Smooth muscle cell (in vitro differentiated cells): Measurements from ENCODE around the gene DCAF11. TPM values are rescaled to one million over a fixed set of nuclear protein-coding genes. Genes with fewer than 3 reads are reported as not detected.

Experiments used
- DNase-seq: peaks from one replicate; lab custom pipeline; 2025; ENCODE audit not compliant: unreplicated experiment; lab: John Stamatoyannopoulos, UW
- H2AFZ ChIP-seq: fragments of 200-600 bp; sonication (generic); 2 replicates; pipeline ENCODE4 v1.6.0; 2016; ENCODE audit warnings: antibody characterized with exemption, low read depth, mild to moderate bottlenecking
- H3F3A ChIP-seq: fragments of 200-600 bp; sonication (generic); 2 replicates; pipeline ENCODE4 v1.6.0; 2017; ENCODE audit warnings: antibody characterized with exemption, low read depth
- H3K27ac ChIP-seq: fragments of 200-600 bp; sonication (generic); 2 replicates; pipeline ENCODE4 v1.5.1; 2016; ENCODE audit warnings: low read depth, mild to moderate bottlenecking
- H3K27me3 ChIP-seq: fragments of 200-600 bp; sonication (generic); 2 replicates; pipeline ENCODE4 v1.6.1; 2016; ENCODE audit warnings: low read depth, mild to moderate bottlenecking
- H3K36me3 ChIP-seq: fragments of 200-600 bp; sonication (generic); 2 replicates; pipeline ENCODE4 v1.5.1; 2016; ENCODE audit warnings: low read depth
- H3K4me1 ChIP-seq: fragments of 200-600 bp; sonication (generic); 2 replicates; pipeline ENCODE4 v1.5.1; 2016; ENCODE audit warnings: low read depth
- H3K4me2 ChIP-seq: fragments of 200-600 bp; sonication (generic); 2 replicates; pipeline ENCODE4 v1.6.0; 2016; ENCODE audit warnings: mild to moderate bottlenecking
- H3K4me3 ChIP-seq: fragments of 200-600 bp; sonication (generic); 2 replicates; pipeline ENCODE4 v1.5.1; 2016; ENCODE audit warnings: mild to moderate bottlenecking
- H3K79me2 ChIP-seq: fragments of 200-600 bp; sonication (generic); 2 replicates; pipeline ENCODE4 v1.6.0; 2016; ENCODE audit warnings: low read depth, mild to moderate bottlenecking
- H3K9ac ChIP-seq: fragments of 200-600 bp; sonication (generic); 2 replicates; pipeline ENCODE4 v1.6.0; 2016; ENCODE audit warnings: low read depth
- H3K9me3 ChIP-seq: fragments of 200-600 bp; sonication (generic); replicated peaks from 2 replicates; pipeline ENCODE4 v1.5.1; 2016; ENCODE audit warnings: low read depth
- H4K20me1 ChIP-seq: fragments of 200-600 bp; sonication (generic); 2 replicates; pipeline ENCODE4 v1.6.0; 2016; ENCODE audit warnings: low read depth
- CTCF ChIP-seq: fragments of 200-600 bp; sonication (generic); IDR thresholded peaks from 2 replicates; pipeline ENCODE4 v1.5.1; 2017; ENCODE audit warnings: borderline replicate concordance, mild to moderate bottlenecking, antibody characterized with exemption; ENCODE audit not compliant: insufficient read depth, poor library complexity, severe bottlenecking
- WGBS: methylation state at CpG from one replicate; pipeline ENCODE4 v1.1.7; 2016; ENCODE audit warnings: low lambda C conversion rate; 5-methylcytosine and 5-hydroxymethylcytosine counted together
- polyA plus RNA-seq: library from polyadenylated mRNA; unstranded; fragments of >200 nt; fragmentation: Nextera tagmentation; extraction: Ambion mirVana; gene quantifications from 2 replicates; pipeline ENCODE4 v1.2.1, GENCODE V29; 2016
- total RNA-seq: library from RNA; depleted of rRNA; stranded (reverse); fragments of >200 nt; gene quantifications from 2 replicates; pipeline ENCODE4 v1.2.3, GENCODE V29; 2014

The DCAF11 gene
- total and polyA plus RNA-seq, 2 experiments from 2014 or later, result 39.3 to 43.6 TPM

- no peak for DNase-seq
- Histone ChIP-seq H3K4me1 (no peaks in the 10 kb centered on the region), H3K4me2 (no peak overlapping the region), H2AFZ (no peak overlapping the region), H3K79me2 (no peaks in the 10 kb centered on the region), H3K36me3 (peaks cover 4% of the 10 kb centered on the region), H3F3A (no peaks in the 10 kb centered on the region), H3K4me3 (no peak overlapping the region), H3K27ac (no peak overlapping the region), H3K9me3 (no peaks in the 10 kb centered on the region), H3K9ac (no peak overlapping the region), H4K20me1 (no peaks in the 10 kb centered on the region), H3K27me3 (no peaks in the 10 kb centered on the region)
- TF ChIP-seq CTCF, result no peak
- whole genome bisulfite sequencing, result 91% methylated on average over 9 of the region's 9 CpGs
These were observed 9.1 kb downstream of the DCAF11 start for GRCh38 chr14:24123424-24124417.

DNA sequence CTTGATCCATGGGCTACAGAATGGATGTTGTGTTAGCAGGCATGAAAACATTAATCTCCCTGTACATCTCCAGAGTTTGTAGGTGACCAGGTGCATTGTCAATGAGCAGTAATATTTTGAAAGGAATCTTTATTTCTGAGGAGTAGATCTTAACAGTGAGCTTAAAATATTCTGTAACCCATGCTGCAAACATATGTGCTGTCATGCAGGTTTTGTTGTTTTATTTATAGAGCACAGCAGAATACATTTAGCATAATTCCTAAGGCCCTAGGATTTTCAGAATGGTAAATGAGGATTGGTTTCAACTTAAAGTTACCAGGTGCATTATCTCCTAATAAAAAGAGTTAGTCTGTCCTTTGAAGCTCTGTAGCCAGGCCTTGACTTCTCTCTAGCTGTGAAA is 12.4 kb downstream of the DCAF11 start:
- no peaks in the 10 kb centered on the region for H3K79me2 ChIP-seq
- H3K4me1 ChIP-seq, result no peaks in the 10 kb centered on the region
- TF ChIP-seq CTCF, result no peak
- no peak overlapping the region for H3K27ac ChIP-seq
- no peak overlapping the region for H3K9ac ChIP-seq
- H3K36me3 ChIP-seq, result no peaks in the 10 kb centered on the region
- no peak for DNase-seq
- no peak overlapping the region for H3K4me2 ChIP-seq
- H3F3A ChIP-seq, result no peaks in the 10 kb centered on the region
- no peaks in the 10 kb centered on the region for H3K27me3 ChIP-seq
- no peaks in the 10 kb centered on the region for H3K9me3 ChIP-seq
- H3K4me3 ChIP-seq, result no peak overlapping the region
- H2AFZ ChIP-seq, result no peak overlapping the region
- H4K20me1 ChIP-seq, result no peaks in the 10 kb centered on the region

- no peaks in the 10 kb centered on the region for H3F3A ChIP-seq
- no peak overlapping the region for H2AFZ ChIP-seq
- no peaks in the 10 kb centered on the region for H3K4me1 ChIP-seq
- H3K9me3 ChIP-seq, result no peaks in the 10 kb centered on the region
- DNase-seq, result no peak
- WGBS, result 76% methylated on average over 2 of the region's 2 CpGs
- H3K4me3 ChIP-seq, result no peak overlapping the region
- no peak overlapping the region for H3K27ac ChIP-seq
- no peaks in the 10 kb centered on the region for H3K36me3 ChIP-seq
- no peaks in the 10 kb centered on the region for H4K20me1 ChIP-seq
- no peak for TF ChIP-seq CTCF
- H3K4me2 ChIP-seq, result no peak overlapping the region
- H3K9ac ChIP-seq, result no peak overlapping the region
- no peaks in the 10 kb centered on the region for H3K27me3 ChIP-seq
- no peaks in the 10 kb centered on the region for H3K79me2 ChIP-seq
These were observed 13.1 kb downstream of the DCAF11 start for GRCh38 chr14:24127673-24128072.
